ENCODE results near the gene C5AR2.

Gene C5AR2

GRCh38 chr19:47375694-47376588, 44.0 kb downstream of the C5AR2 start:
- Histone ChIP-seq H3K9me2 (replicated peaks; ENCODE audit: control insufficient read depth, low read length) (no peaks in the 10 kb centered on the region), H3K36me3 (ENCODE audit: control insufficient read depth, low read length) (peaks cover 85% of the 10 kb centered on the region)
- TF ChIP-seq EZH2phosphoT487 (IDR thresholded peaks at IDR 0.05; ENCODE audit: borderline replicate concordance, low read length): no peak
- TF ChIP-seq, protein P1, sequence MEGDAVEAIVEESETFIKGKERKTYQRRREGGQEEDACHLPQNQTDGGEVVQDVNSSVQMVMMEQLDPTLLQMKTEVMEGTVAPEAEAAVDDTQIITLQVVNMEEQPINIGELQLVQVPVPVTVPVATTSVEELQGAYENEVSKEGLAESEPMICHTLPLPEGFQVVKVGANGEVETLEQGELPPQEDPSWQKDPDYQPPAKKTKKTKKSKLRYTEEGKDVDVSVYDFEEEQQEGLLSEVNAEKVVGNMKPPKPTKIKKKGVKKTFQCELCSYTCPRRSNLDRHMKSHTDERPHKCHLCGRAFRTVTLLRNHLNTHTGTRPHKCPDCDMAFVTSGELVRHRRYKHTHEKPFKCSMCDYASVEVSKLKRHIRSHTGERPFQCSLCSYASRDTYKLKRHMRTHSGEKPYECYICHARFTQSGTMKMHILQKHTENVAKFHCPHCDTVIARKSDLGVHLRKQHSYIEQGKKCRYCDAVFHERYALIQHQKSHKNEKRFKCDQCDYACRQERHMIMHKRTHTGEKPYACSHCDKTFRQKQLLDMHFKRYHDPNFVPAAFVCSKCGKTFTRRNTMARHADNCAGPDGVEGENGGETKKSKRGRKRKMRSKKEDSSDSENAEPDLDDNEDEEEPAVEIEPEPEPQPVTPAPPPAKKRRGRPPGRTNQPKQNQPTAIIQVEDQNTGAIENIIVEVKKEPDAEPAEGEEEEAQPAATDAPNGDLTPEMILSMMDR (IDR thresholded peaks at IDR 0.05; ENCODE audit: low read depth, low read length, poor library complexity, severe bottlenecking): no peak

GRCh38 chr19:47376589-47377144, 44.7 kb downstream of the C5AR2 start:
- Histone ChIP-seq H3K4me1 (ENCODE audit: control insufficient read depth, low read length) (peaks cover 27% of the 10 kb centered on the region), H3K27ac (ENCODE audit: low read depth, low read length) (no peak overlapping the region), H4K20me1 (ENCODE audit: control insufficient read depth, insufficient read depth, low read depth, low read length) (no peaks in the 10 kb centered on the region), H3F3A (ENCODE audit: control insufficient read depth, insufficient read depth) (peaks cover 6% of the 10 kb centered on the region), H3K36me3 (ENCODE audit: control insufficient read depth, low read length) (peaks cover 85% of the 10 kb centered on the region), H3K79me2 (ENCODE audit: control insufficient read depth, low read length) (no peaks in the 10 kb centered on the region), H3K4me2 (ENCODE audit: low read length) (no peak overlapping the region), H3K4me3 (ENCODE audit: low read length) (no peak overlapping the region), H3K27me3 (ENCODE audit: control insufficient read depth, low read length) (no peaks in the 10 kb centered on the region), H3K9me2 (replicated peaks; ENCODE audit: control insufficient read depth, low read length) (no peaks in the 10 kb centered on the region), H3K9me3 (ENCODE audit: control insufficient read depth, insufficient read depth, low read length) (no peaks in the 10 kb centered on the region)
- TF ChIP-seq, protein P1 (IDR thresholded peaks at IDR 0.05; ENCODE audit: low read depth, low read length, poor library complexity, severe bottlenecking): no peak
- TF ChIP-seq EZH2phosphoT487 (IDR thresholded peaks at IDR 0.05; ENCODE audit: borderline replicate concordance, low read length): no peak

More at GRCh38 chr19:47375694-47376588, 44.0 kb downstream of the C5AR2 start:
- no peak overlapping the region for H3K4me2 ChIP-seq (ENCODE audit: low read length)
- no peaks in the 10 kb centered on the region for H3K79me2 ChIP-seq (ENCODE audit: control insufficient read depth, low read length)
- H3K4me3 ChIP-seq (ENCODE audit: low read length): no peak overlapping the region
- H3K4me1 ChIP-seq (ENCODE audit: control insufficient read depth, low read length): peaks cover 19% of the 10 kb centered on the region
- no peaks in the 10 kb centered on the region for H3K27me3 ChIP-seq (ENCODE audit: control insufficient read depth, low read length)
- H3K9me3 ChIP-seq (ENCODE audit: control insufficient read depth, insufficient read depth, low read length): no peaks in the 10 kb centered on the region
- no peaks in the 10 kb centered on the region for H4K20me1 ChIP-seq (ENCODE audit: control insufficient read depth, insufficient read depth, low read depth, low read length)
- H3F3A ChIP-seq (ENCODE audit: control insufficient read depth, insufficient read depth): no peaks in the 10 kb centered on the region; the same call in 1 of the 2 replicates
- H3K27ac ChIP-seq (ENCODE audit: low read depth, low read length): no peak overlapping the region

DNA sequence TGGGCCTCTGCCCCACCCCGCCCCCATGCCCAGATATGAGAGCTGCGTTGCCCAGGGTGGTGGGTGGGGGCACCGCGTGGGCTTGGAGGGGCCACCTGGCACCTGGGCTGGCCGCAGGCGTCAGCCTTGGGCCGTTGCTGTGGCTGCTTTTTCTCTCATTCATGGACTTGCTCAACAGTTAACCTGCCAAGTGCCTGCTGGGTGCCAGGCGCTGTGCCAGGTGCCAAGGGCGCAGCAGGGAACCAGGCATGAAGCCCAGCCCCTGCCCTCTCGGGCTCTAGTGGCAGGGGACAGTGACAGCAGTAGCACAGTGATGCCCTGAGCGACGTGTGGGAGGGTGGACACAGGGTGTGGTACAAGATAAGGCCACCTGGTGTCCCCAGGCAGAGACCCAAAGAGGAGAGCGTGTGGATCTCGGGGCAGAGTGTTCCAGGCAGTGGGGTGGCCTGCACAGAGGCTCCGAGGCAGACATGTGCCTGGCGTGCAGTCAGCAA, 45.3 kb downstream of the C5AR2 start:
- no peaks in the 10 kb centered on the region for H3K79me2 ChIP-seq (ENCODE audit: control insufficient read depth, low read length)
- H3K27ac ChIP-seq (ENCODE audit: low read depth, low read length): no peak overlapping the region
- peaks cover 8% of the 10 kb centered on the region for H3F3A ChIP-seq (ENCODE audit: control insufficient read depth, insufficient read depth)
- H3K4me1 ChIP-seq (ENCODE audit: control insufficient read depth, low read length): peaks cover 32% of the 10 kb centered on the region
- H3K27me3 ChIP-seq (ENCODE audit: control insufficient read depth, low read length): no peaks in the 10 kb centered on the region
- H3K4me3 ChIP-seq (ENCODE audit: low read length): no peak overlapping the region
- peaks cover 83% of the 10 kb centered on the region for H3K36me3 ChIP-seq (ENCODE audit: control insufficient read depth, low read length)
- no peak for TF ChIP-seq EZH2phosphoT487 (IDR thresholded peaks at IDR 0.05; ENCODE audit: borderline replicate concordance, low read length)
- TF ChIP-seq, protein P1 (IDR thresholded peaks at IDR 0.05; ENCODE audit: low read depth, low read length, poor library complexity, severe bottlenecking): no peak
- no peaks in the 10 kb centered on the region for H3K9me2 ChIP-seq (replicated peaks; ENCODE audit: control insufficient read depth, low read length)
- H3K4me2 ChIP-seq (ENCODE audit: low read length): no peak overlapping the region
- no peaks in the 10 kb centered on the region for H4K20me1 ChIP-seq (ENCODE audit: control insufficient read depth, insufficient read depth, low read depth, low read length)
- no peaks in the 10 kb centered on the region for H3K9me3 ChIP-seq (ENCODE audit: control insufficient read depth, insufficient read depth, low read length)

Measured in DOHH2 (cell line).